ENCODE measurements around the gene NBR1. TPM values are rescaled to one million over a fixed set of nuclear protein-coding genes. Genes with fewer than 3 reads are reported as not detected.
"Not testable (repeated sequence)": the region's sequence is repeated elsewhere in the genome, so short reads cannot be mapped to it uniquely, and the experiment has no call there.

The NBR1 gene
- total RNA-seq, 2 donors from 2014 or later, result 120 to 156 TPM

GRCh38 chr17:43135454-43135819, 35.6 kb upstream of the NBR1 start:
- WGBS, result 96% methylated on average over 19 of the region's 19 CpGs
- no peak for DNase-seq (ENCODE audit: low spot score)
- no peaks in the 10 kb centered on the region for H3K4me1 ChIP-seq (replicated peaks)
- no peak overlapping the region for H3K4me3 ChIP-seq
- intact Hi-C loops (cut with DNase I), result no loop called here
- H3K27ac ChIP-seq, result no peak overlapping the region
- no peaks in the 10 kb centered on the region for H3K27me3 ChIP-seq (replicated peaks; ENCODE audit: insufficient read depth)
- no peaks in the 10 kb centered on the region for H3K36me3 ChIP-seq
- TF ChIP-seq POLR2A (IDR thresholded peaks at IDR 0.05), result no peak
- no peak for TF ChIP-seq CTCF (IDR thresholded peaks at IDR 0.05)
- TF ChIP-seq POLR2AphosphoS5 (IDR thresholded peaks at IDR 0.05), result no peak
- no peaks in the 10 kb centered on the region for H3K9me3 ChIP-seq

GRCh38 chr17:43136574-43136973, 34.4 kb upstream of the NBR1 start:
- intact Hi-C loops (cut with DNase I); H3K27me3 ChIP-seq (replicated peaks; ENCODE audit: insufficient read depth); H3K27ac ChIP-seq; DNase-seq (ENCODE audit: low spot score); H3K4me3 ChIP-seq; H3K4me1 ChIP-seq (replicated peaks); H3K36me3 ChIP-seq; H3K9me3 ChIP-seq: not testable (repeated sequence)
- 46% methylated on average over 3 of the region's 3 CpGs for WGBS

- intact Hi-C loops (cut with DNase I); H3K36me3 ChIP-seq: not testable (repeated sequence)
- WGBS, result 78% methylated on average over 4 of the region's 4 CpGs
These were observed 32.5 kb upstream of the NBR1 start for GRCh38 chr17:43138531-43138930.

GRCh38 chr17:43140396-43141332, 30.4 kb upstream of the NBR1 start:
- WGBS, result 84% methylated on average over 11 of the region's 11 CpGs
- no peaks in the 10 kb centered on the region for H3K4me1 ChIP-seq (replicated peaks)

More at GRCh38 chr17:43138531-43138930, 32.5 kb upstream of the NBR1 start:
- H3K9me3 ChIP-seq; H3K4me3 ChIP-seq; H3K27me3 ChIP-seq (replicated peaks; ENCODE audit: insufficient read depth); H3K27ac ChIP-seq; H3K4me1 ChIP-seq (replicated peaks); DNase-seq (ENCODE audit: low spot score): not testable (repeated sequence)

GRCh38 chr17:43142153-43142552, 28.9 kb upstream of the NBR1 start:
- intact Hi-C loops (cut with DNase I), result no loop called here
- Histone ChIP-seq H3K4me1 (replicated peaks) (no peaks in the 10 kb centered on the region), H3K36me3 (no peaks in the 10 kb centered on the region), H3K4me3 (no peak overlapping the region), H3K27ac (no peak overlapping the region), H3K9me3 (no peaks in the 10 kb centered on the region), H3K27me3 (replicated peaks; ENCODE audit: insufficient read depth) (no peaks in the 10 kb centered on the region)
- no peak for DNase-seq (ENCODE audit: low spot score)
- TF ChIP-seq POLR2AphosphoS5 (IDR thresholded peaks at IDR 0.05) (no peak), POLR2A (IDR thresholded peaks at IDR 0.05) (no peak), CTCF (IDR thresholded peaks at IDR 0.05) (no peak)
- WGBS, result 92% methylated on average over 5 of the region's 5 CpGs

More at GRCh38 chr17:43140396-43141332, 30.4 kb upstream of the NBR1 start:
- H3K4me3 ChIP-seq, result no peak overlapping the region
- H3K27me3 ChIP-seq (replicated peaks; ENCODE audit: insufficient read depth), result no peaks in the 10 kb centered on the region
- H3K27ac ChIP-seq, result no peak overlapping the region
- no peak for DNase-seq (ENCODE audit: low spot score)
- no peaks in the 10 kb centered on the region for H3K36me3 ChIP-seq
- H3K9me3 ChIP-seq, result no peaks in the 10 kb centered on the region
- intact Hi-C loops (cut with DNase I), result no loop called here
- no peak for TF ChIP-seq POLR2AphosphoS5 (IDR thresholded peaks at IDR 0.05)
- TF ChIP-seq CTCF (IDR thresholded peaks at IDR 0.05), result no peak
- TF ChIP-seq POLR2A (IDR thresholded peaks at IDR 0.05), result no peak

GRCh38 chr17:43143201-43143600, 27.8 kb upstream of the NBR1 start:
- 79% methylated on average over 5 of the region's 5 CpGs for WGBS

More at GRCh38 chr17:43143201-43143600, 27.8 kb upstream of the NBR1 start:
- intact Hi-C loops (cut with DNase I), result no loop called here
- Histone ChIP-seq H3K36me3 (no peaks in the 10 kb centered on the region), H3K4me1 (replicated peaks) (no peaks in the 10 kb centered on the region), H3K27ac (no peak overlapping the region), H3K27me3 (replicated peaks; ENCODE audit: insufficient read depth) (no peaks in the 10 kb centered on the region), H3K4me3 (no peak overlapping the region), H3K9me3 (no peaks in the 10 kb centered on the region)
- no peak for DNase-seq (ENCODE audit: low spot score)
- TF ChIP-seq CTCF (IDR thresholded peaks at IDR 0.05) (no peak), POLR2AphosphoS5 (IDR thresholded peaks at IDR 0.05) (no peak), POLR2A (IDR thresholded peaks at IDR 0.05) (no peak)
